Caco-2 (cell line): ENCODE results near the gene B3GNT5. TPM values are rescaled to one million over a fixed set of nuclear protein-coding genes. Genes with fewer than 3 reads are reported as not detected.

ENCODE experiments used
- BruUV-seq: library from RNA; stranded (reverse); fragments of 400-500 nt; replicated peaks from 2 replicates; lab custom pipeline; 2021; lab: Mats Ljungman, UMichigan
- CTCF ChIA-PET: fragments of 300-600 bp; sonication (Branson Sonifier 250); formaldehyde crosslinking; loops from one replicate; lab custom pipeline; 2022; ENCODE audit warnings: antibody characterized with exemption; lab: Charles Lee
- POLR2A ChIA-PET: fragments of 300-600 bp; sonication (Branson Sonifier 250); formaldehyde crosslinking; loops from one replicate; lab custom pipeline; 2022; ENCODE audit warnings: antibody characterized with exemption; lab: Charles Lee
- DNase-seq, 2 experiments: peaks; one replicate each; pipeline versions ENCODE4 v3.0.0 to v3.0.0-alpha.2; 2020 to 2022
- H3K27me3 ChIP-seq: replicated peaks from 2 replicates; pipeline ENCODE4 v1.6.0; 2011; ENCODE audit warnings: low read length; ENCODE audit not compliant: control insufficient read depth, insufficient read depth
- H3K36me3 ChIP-seq: 2 replicates; pipeline ENCODE4 v1.5.1; 2011; ENCODE audit warnings: low read length; ENCODE audit not compliant: control insufficient read depth, insufficient read depth
- H3K4me1 ChIP-seq: fragments of 250-450 bp; sonication (Bioruptor Pico); 2 replicates; pipeline ENCODE4 v1.5.1; 2020; ENCODE audit warnings: mild to moderate bottlenecking
- H3K4me3 ChIP-seq: 2 replicates; pipeline ENCODE4 v1.5.1; 2011; ENCODE audit warnings: low read depth, mild to moderate bottlenecking, control low read depth, low read length
- H3K9me3 ChIP-seq: fragments of 250-450 bp; sonication (Bioruptor Pico); 2 replicates; pipeline ENCODE4 v1.5.1; 2020; ENCODE audit warnings: mild to moderate bottlenecking, moderate library complexity
- H3K27ac Mint-ChIP-seq: one replicate; pipeline ENCODE4 v1.8.0; 2022; ENCODE audit warnings: mixed read lengths; ENCODE audit not compliant: unreplicated experiment
- H3K27me3 Mint-ChIP-seq: one replicate; pipeline ENCODE4 v1.8.0; 2022; ENCODE audit warnings: mixed read lengths; ENCODE audit not compliant: insufficient read depth, unreplicated experiment
- H3K36me3 Mint-ChIP-seq: one replicate; pipeline ENCODE4 v1.8.0; 2022; ENCODE audit warnings: mild to moderate bottlenecking, mixed read lengths; ENCODE audit not compliant: insufficient read depth, unreplicated experiment
- H3K4me1 Mint-ChIP-seq: one replicate; pipeline ENCODE4 v1.8.0; 2022; ENCODE audit warnings: low read depth, mixed read lengths; ENCODE audit not compliant: unreplicated experiment
- H3K4me3 Mint-ChIP-seq: one replicate; pipeline ENCODE4 v1.8.0; 2022; ENCODE audit warnings: mild to moderate bottlenecking, moderate library complexity, mixed read lengths; ENCODE audit not compliant: unreplicated experiment
- H3K9me3 Mint-ChIP-seq: one replicate; pipeline ENCODE4 v1.8.0; 2022; ENCODE audit warnings: mixed read lengths; ENCODE audit not compliant: unreplicated experiment
- CTCF ChIP-seq, 2 experiments: fragments of 200-600 bp in 1 of 2; IDR thresholded peaks; 1 replicate in 1 of 2; 2 replicates in 1 of 2; pipeline versions ENCODE4 v1.5.1 to v1.8.0; 2011 to 2022; ENCODE audit warnings: antibody characterized with exemption in 1 of 2, control low read depth in 1 of 2, inconsistent platforms in 1 of 2, low read depth in 1 of 2, low read length in 1 of 2, mild to moderate bottlenecking in 1 of 2, moderate library complexity in 1 of 2; ENCODE audit not compliant: insufficient read depth in 1 of 2, severe bottlenecking in 1 of 2, unreplicated experiment in 1 of 2
- intact Hi-C: fragments of 100-400 bp; cut with micrococcal nuclease; formaldehyde crosslinking; loops from one replicate; pipeline ENCODE4 v1.10.0; 2022; ENCODE audit not compliant: unreplicated experiment
- total RNA-seq: library from RNA; stranded (reverse); gene quantifications from 2 replicates; pipeline ENCODE4 v1.2.3, GENCODE V29; 2022

B3GNT5 gene
- total RNA-seq, 1 experiment from 2014 or later = 9.4 TPM

- POLR2A ChIA-PET = no interaction called here
These were observed 3.9 kb upstream of the B3GNT5 start for GRCh38 chr3:183249006-183249718.

GRCh38 chr3:183252118-183252782 lies 803 bp upstream of the B3GNT5 start:
- peaks cover 11% of the 10 kb centered on the region for H3K4me1 Mint-ChIP-seq
- Histone ChIP-seq H3K27me3 (no peaks in the 10 kb centered on the region), H3K9me3 (no peaks in the 10 kb centered on the region), H3K4me3 (peak overlapping the region; percentile 43; the same call in 1 of the 2 replicates), H3K36me3 (no peaks in the 10 kb centered on the region), H3K4me1 (peaks cover 4% of the 10 kb centered on the region; the same call in 1 of the 2 replicates)
- TSS peak; percentile 87 for BruUV-seq
- ChIA-PET CTCF (no interaction called here), POLR2A (no interaction called here)
- no peaks in the 10 kb centered on the region for H3K27me3 Mint-ChIP-seq
- no peak for TF ChIP-seq CTCF (IDR thresholded peaks at IDR 0.05; ENCODE audit: insufficient read depth in 1 of 2, low read depth in 1 of 2, low read length in 1 of 2, severe bottlenecking in 1 of 2, unreplicated experiment in 1 of 2)
- DNase-seq = no peak
- no peaks in the 10 kb centered on the region for H3K9me3 Mint-ChIP-seq
- H3K36me3 Mint-ChIP-seq = peaks cover 4% of the 10 kb centered on the region
- intact Hi-C loops = no loop called here
- peak overlapping the region; percentile 79 for H3K4me3 Mint-ChIP-seq
- H3K27ac Mint-ChIP-seq = peak overlapping the region; percentile 78

More at GRCh38 chr3:183249006-183249718, 3.9 kb upstream of the B3GNT5 start:
- no TSS peak for BruUV-seq
- H3K36me3 ChIP-seq = no peaks in the 10 kb centered on the region
- H3K4me1 ChIP-seq = peaks cover 4% of the 10 kb centered on the region; the same call in 1 of the 2 replicates
- Mint-ChIP-seq H3K9me3 (no peaks in the 10 kb centered on the region), H3K27me3 (no peaks in the 10 kb centered on the region), H3K4me3 (no peak overlapping the region), H3K27ac (no peak overlapping the region), H3K4me1 (peaks cover 17% of the 10 kb centered on the region), H3K36me3 (peaks cover 4% of the 10 kb centered on the region)
- intact Hi-C loops = no loop called here
- CTCF ChIA-PET = no interaction called here
- no peak for DNase-seq
- no peaks in the 10 kb centered on the region for H3K9me3 ChIP-seq
- no peak overlapping the region for H3K4me3 ChIP-seq
- no peaks in the 10 kb centered on the region for H3K27me3 ChIP-seq
- TF ChIP-seq CTCF (IDR thresholded peaks at IDR 0.05; ENCODE audit: insufficient read depth in 1 of 2, low read depth in 1 of 2, low read length in 1 of 2, severe bottlenecking in 1 of 2, unreplicated experiment in 1 of 2) = no peak
